SK-N-SH (cell line): ENCODE data around the gene NUP58.

Source experiments
- EP300 ChIP-seq, 2 experiments: IDR thresholded peaks; 2 replicates each; pipeline versions ENCODE4 v1.4.0 to v1.6.1; 2012; ENCODE audit warnings: borderline replicate concordance in 1 of 2, low read depth in 1 of 2, low read length in 1 of 2
- NRF1 ChIP-seq: IDR thresholded peaks from 2 replicates; pipeline ENCODE4 v1.6.1; 2012; ENCODE audit warnings: low read depth, mild to moderate bottlenecking, low read length
- TF ChIP-seq, protein P1 (sequence below): IDR thresholded peaks from 2 replicates; pipeline ENCODE4 v1.4.0; 2012; ENCODE audit warnings: low read depth

DNA sequence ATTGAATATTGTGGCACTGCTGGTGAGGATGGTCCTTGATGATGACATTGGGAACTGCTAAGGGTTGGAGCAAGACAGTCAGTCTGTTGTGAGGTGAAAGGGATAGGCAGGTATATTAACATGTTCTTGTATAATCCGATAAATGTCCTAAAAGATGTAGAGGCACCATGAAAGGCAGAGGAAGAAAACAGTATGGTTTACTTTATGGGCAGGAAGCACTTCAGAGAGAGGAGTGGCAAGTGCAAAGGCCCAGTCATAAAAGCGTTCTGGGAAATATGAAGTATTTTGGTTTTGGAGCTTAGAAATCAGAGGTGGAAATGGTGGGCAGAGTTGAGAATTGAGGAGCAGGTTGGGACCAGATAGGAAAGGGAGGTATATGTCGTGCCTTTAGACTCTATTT, 9.5 kb downstream of the NUP58 start:
- TF ChIP-seq NRF1 (no peak), EP300 (IDR thresholded peaks at IDR 0.05; ENCODE audit: borderline replicate concordance in 1 of 2, low read depth in 1 of 2, low read length in 1 of 2) (no peak)
- TF ChIP-seq, protein P1, sequence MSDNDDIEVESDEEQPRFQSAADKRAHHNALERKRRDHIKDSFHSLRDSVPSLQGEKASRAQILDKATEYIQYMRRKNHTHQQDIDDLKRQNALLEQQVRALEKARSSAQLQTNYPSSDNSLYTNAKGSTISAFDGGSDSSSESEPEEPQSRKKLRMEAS, result no peak
